Esophagus muscularis mucosa (tissue), 4 donors: ENCODE measurements around the gene RPS5. TPM values are rescaled to one million over a fixed set of nuclear protein-coding genes. Genes with fewer than 3 reads are reported as not detected.

ENCODE experiments used
- DNase-seq: peaks from one replicate; pipeline ENCODE4 v3.0.0-alpha.2; 2017; ENCODE audit errors: extremely low spot score
- H3K27ac ChIP-seq, 4 donors: fragments of 200-600 bp; sonication (generic); replicated peaks in 1 of 4; 1 replicate in 3 of 4; 2 replicates in 1 of 4; pipeline ENCODE4 v1.5.1; 2016 to 2019; ENCODE audit warnings: mild to moderate bottlenecking in 1 of 4
- H3K27me3 ChIP-seq, 4 donors: fragments of 200-600 bp; sonication (generic); one replicate each; pipeline versions ENCODE4 v1.5.1 to v1.6.0; 2016 to 2019
- H3K36me3 ChIP-seq, 4 donors: fragments of 200-600 bp; sonication (generic); one replicate each; pipeline ENCODE4 v1.5.1; 2016 to 2019
- H3K4me1 ChIP-seq, 4 donors: fragments of 200-600 bp; sonication (generic); one replicate each; pipeline ENCODE4 v1.5.1; 2016 to 2019
- H3K4me3 ChIP-seq, 4 donors: fragments of 200-600 bp; sonication (generic); 1 replicate in 2 of 4; 2 replicates in 2 of 4; pipeline ENCODE4 v1.5.1; 2016 to 2019; ENCODE audit warnings: mild to moderate bottlenecking in 4 of 4, moderate library complexity in 1 of 4
- H3K9me3 ChIP-seq, 4 donors: fragments of 200-600 bp; sonication (generic); 1 replicate in 3 of 4; 2 replicates in 1 of 4; pipeline ENCODE4 v1.5.1; 2016 to 2019
- CTCF ChIP-seq, 3 experiments: fragments of 200-600 bp in 2 of 3; fragments of 450-650 bp in 1 of 3; sonication (generic) in 2 of 3; IDR thresholded peaks; one replicate each; pipeline ENCODE4 v1.5.1; 2017 to 2019; ENCODE audit warnings: antibody characterized with exemption in 3 of 3, mild to moderate bottlenecking in 2 of 3, moderate library complexity in 1 of 3
- EP300 ChIP-seq: sonication (generic); formaldehyde crosslinking; IDR thresholded peaks from one replicate; pipeline ENCODE4 v1.6.1; 2017; ENCODE audit warnings: antibody characterized with exemption
- POLR2A ChIP-seq: fragments of 450-650 bp; IDR thresholded peaks from one replicate; pipeline ENCODE4 v1.6.1; 2017; ENCODE audit warnings: antibody characterized with exemption, moderate library complexity, mild to moderate bottlenecking, low read depth
- POLR2AphosphoS5 ChIP-seq, 2 donors: sonication (generic); formaldehyde crosslinking; IDR thresholded peaks; one replicate each; pipeline ENCODE4 v1.6.1; 2017; ENCODE audit warnings: antibody characterized with exemption in 2 of 2
- WGBS: methylation state at CpG from one replicate; pipeline ENCODE4 v1.1.5; 2018; 5-methylcytosine and 5-hydroxymethylcytosine counted together
- intact Hi-C: fragments of 100-400 bp; cut with DNase I; formaldehyde crosslinking; loops from one replicate; pipeline ENCODE4 v1.15.1; 2023
- total RNA-seq, 4 donors: library from RNA; depleted of rRNA; stranded (reverse); fragments of >200 nt; gene quantifications; one replicate each; pipeline versions ENCODE4 v1.1.0 to v1.2.1, GENCODE V29; 2016

RPS5 gene
- total RNA-seq, 4 donors from 2014 or later: 1,137 to 2,200 (median 1,582) TPM

GRCh38 chr19:58381460-58382212, 5.4 kb upstream of the RPS5 start:
- TF ChIP-seq POLR2AphosphoS5 (IDR thresholded peaks at IDR 0.05) (no peak), EP300 (no peak), CTCF (IDR thresholded peaks at IDR 0.05) (no peak), POLR2A (no peak)
- peak overlapping the region; percentile 91 to 96 (median 94) for H3K27ac ChIP-seq
- peaks cover 32 to 53% (median 37%) of the 10 kb centered on the region in 4 donors for H3K4me1 ChIP-seq
- H3K27me3 ChIP-seq: peaks cover 0 to 5% (median 0%) of the 10 kb centered on the region in 4 donors
- 34% methylated on average over 26 of the region's 26 CpGs for WGBS
- no peaks in the 10 kb centered on the region for H3K9me3 ChIP-seq
- no peak for DNase-seq
- no peaks in the 10 kb centered on the region for H3K36me3 ChIP-seq
- peak overlapping the region; percentile 75 to 99 (median 90) for H3K4me3 ChIP-seq
- intact Hi-C loops: no loop called here

GRCh38 chr19:58382997-58383603, 4.0 kb upstream of the RPS5 start:
- peaks cover 0 to 2% (median under 1%) of the 10 kb centered on the region in 4 donors for H3K36me3 ChIP-seq
- H3K9me3 ChIP-seq: no peaks in the 10 kb centered on the region
- no peak overlapping the region for H3K4me3 ChIP-seq
- H3K27ac ChIP-seq: no peak overlapping the region
- peaks cover 39 to 59% (median 44%) of the 10 kb centered on the region in 4 donors for H3K4me1 ChIP-seq
- WGBS: 94% methylated on average over 3 of the region's 6 CpGs
- no peak for DNase-seq
- no peak for TF ChIP-seq EP300
- no peak for TF ChIP-seq POLR2AphosphoS5 (IDR thresholded peaks at IDR 0.05)
- TF ChIP-seq CTCF (IDR thresholded peaks at IDR 0.05): no peak
- TF ChIP-seq POLR2A: no peak
- H3K27me3 ChIP-seq: peaks cover 0 to 5% (median 0%) of the 10 kb centered on the region in 4 donors
- intact Hi-C loops: no loop called here

- intact Hi-C loops: no loop called here
- no peak for TF ChIP-seq POLR2A
- TF ChIP-seq POLR2AphosphoS5 (IDR thresholded peaks at IDR 0.05): no peak
- TF ChIP-seq CTCF (IDR thresholded peaks at IDR 0.05): no peak
- TF ChIP-seq EP300: no peak
- Histone ChIP-seq H3K27ac (peak overlapping the region; percentile 95 to 99 (median 98)), H3K4me3 (peak overlapping the region; percentile 75 to 87 (median 80)), H3K27me3 (peaks cover 0 to 5% (median 0%) of the 10 kb centered on the region in 4 donors), H3K36me3 (peaks cover 10 to 25% (median 18%) of the 10 kb centered on the region in 4 donors), H3K9me3 (no peaks in the 10 kb centered on the region), H3K4me1 (peaks cover 36 to 66% (median 53%) of the 10 kb centered on the region in 4 donors)
- WGBS: 90% methylated on average over 7 of the region's 9 CpGs
- no peak for DNase-seq
These were observed 1.7 kb upstream of the RPS5 start for GRCh38 chr19:58385313-58385890.

GRCh38 chr19:58385891-58386575, 1.0 kb upstream of the RPS5 start:
- no peak for TF ChIP-seq CTCF (IDR thresholded peaks at IDR 0.05)
- Histone ChIP-seq H3K9me3 (no peaks in the 10 kb centered on the region), H3K27ac (peak overlapping the region; percentile 95 to 99 (median 98)), H3K27me3 (no peaks in the 10 kb centered on the region), H3K36me3 (peaks cover 16 to 31% (median 24%) of the 10 kb centered on the region in 4 donors), H3K4me1 (peaks cover 39 to 67% (median 57%) of the 10 kb centered on the region in 4 donors), H3K4me3 (peak overlapping the region; percentile 75 to 87 (median 80))
- 21% methylated on average over 15 of the region's 36 CpGs for WGBS
- intact Hi-C loops: no loop called here
- DNase-seq: no peak
